Esophagus squamous epithelium (tissue), 4 donors: ENCODE measurements around the gene SYNE2.

Experiments used
- CTCF ChIP-seq, 6 experiments: fragments of 450-650 bp in 4 of 6; fragments of 200-600 bp in 2 of 6; sonication (generic) in 2 of 6; IDR thresholded peaks; one replicate each; pipeline ENCODE4 v1.5.1; 2016 to 2019; ENCODE audit warnings: antibody characterized with exemption in 6 of 6, mild to moderate bottlenecking in 4 of 6, moderate library complexity in 4 of 6
- POLR2A ChIP-seq, 4 donors: fragments of 450-650 bp; IDR thresholded peaks; one replicate each; pipeline ENCODE4 v1.6.1; 2017; ENCODE audit warnings: antibody characterized with exemption in 4 of 4, mild to moderate bottlenecking in 4 of 4, moderate library complexity in 3 of 4

- no peak for TF ChIP-seq CTCF (IDR thresholded peaks at IDR 0.05)
- TF ChIP-seq POLR2A (IDR thresholded peaks at IDR 0.05): no peak
Measured at GRCh38 chr14:64112867-64113678, 260.3 kb downstream of the SYNE2 start.
